NAMALWA (cell line): Measurements from ENCODE around the gene ARL6IP4.

ENCODE experiments used
- DNase-seq: peaks from one replicate; pipeline ENCODE4 v3.0.0-alpha.2; 2015; ENCODE audit warnings: low spot score

ARL6IP4 gene

DNA sequence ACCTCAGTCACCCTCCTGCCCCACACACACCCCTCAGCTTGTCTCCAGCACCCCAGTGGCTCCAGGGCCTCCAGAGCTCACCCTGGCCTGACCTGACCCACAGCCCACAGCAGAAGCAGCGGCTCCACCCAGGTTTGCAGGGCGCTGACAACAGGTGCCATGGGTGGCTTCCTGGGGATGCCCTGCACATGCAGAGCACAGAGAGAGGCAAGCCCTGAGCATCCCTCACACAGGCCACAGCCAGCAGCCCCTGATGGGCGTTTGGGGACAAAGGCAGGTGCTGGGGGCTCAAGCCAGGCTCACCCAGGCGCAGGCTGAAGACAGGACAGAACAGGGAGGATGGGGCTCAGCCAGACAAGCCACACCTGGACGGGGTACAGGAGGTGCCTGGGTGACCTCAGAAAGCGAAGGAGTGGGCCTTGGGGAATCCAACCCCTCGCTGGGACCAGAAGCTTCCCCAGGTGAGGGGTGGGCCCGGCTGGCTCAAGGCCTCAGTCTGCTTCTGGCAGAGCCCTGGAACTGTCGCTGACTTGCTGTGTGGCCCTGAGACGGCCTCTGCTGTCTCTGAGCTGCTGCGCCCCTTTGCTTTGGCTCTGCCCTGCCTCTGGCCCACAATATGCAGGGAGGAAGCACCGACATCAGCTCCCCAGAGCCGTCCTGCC lies 10.6 kb downstream of the ARL6IP4 start:
- no peak for DNase-seq

GRCh38 chr12:122991623-122992275 lies 11.3 kb downstream of the ARL6IP4 start:
- no peak for DNase-seq

DNA sequence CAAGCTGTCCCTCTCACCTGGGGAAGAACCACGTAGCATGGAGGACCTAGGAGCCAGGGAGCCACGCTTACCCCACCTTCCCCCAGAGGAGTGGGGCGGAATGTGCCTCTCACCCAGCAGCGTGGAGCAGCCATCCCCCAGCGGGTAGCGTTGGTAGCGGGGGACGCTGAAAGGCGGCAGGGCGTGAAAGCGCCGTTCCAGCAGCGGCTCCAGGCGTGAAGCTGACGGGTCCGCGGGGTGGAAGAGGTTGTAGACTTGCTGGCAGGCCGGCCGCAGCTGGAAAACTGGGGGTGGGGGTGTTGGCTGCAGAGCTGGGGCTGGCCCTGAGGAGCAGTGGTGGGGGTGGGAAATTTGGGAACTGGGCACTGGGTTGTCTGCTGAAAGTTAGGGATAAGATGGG lies 11.9 kb downstream of the ARL6IP4 start:
- no peak for DNase-seq

DNA sequence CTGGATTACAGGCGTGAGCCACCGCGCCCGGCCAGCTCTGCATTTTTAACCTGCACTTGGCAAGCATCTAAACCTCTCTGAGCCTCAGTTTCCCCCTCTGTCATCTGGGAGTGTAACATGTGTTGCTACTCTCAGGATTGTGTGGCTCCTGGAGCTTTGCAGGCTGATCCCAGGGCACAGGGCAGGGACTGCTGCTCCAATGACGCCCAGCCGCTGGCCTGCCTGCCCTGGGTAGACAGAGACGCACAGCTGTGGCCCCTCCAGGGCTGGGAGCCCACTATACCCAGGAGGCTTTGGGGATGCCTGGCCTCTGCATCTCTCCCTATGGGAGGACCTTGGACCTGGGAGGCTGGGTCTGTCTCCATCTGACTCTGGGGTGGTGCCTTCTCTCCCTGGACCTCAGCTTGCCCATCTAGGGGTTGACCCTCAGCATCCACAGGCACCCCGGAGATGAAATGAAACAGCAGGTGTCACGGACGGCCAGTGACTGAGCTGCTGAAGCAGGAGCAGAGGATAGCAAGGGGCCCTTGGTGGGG lies 13.7 kb downstream of the ARL6IP4 start:
- DNase-seq: no peak

- DNase-seq: no peak
These were observed 14.5 kb downstream of the ARL6IP4 start for GRCh38 chr12:122994781-122995502.

DNA sequence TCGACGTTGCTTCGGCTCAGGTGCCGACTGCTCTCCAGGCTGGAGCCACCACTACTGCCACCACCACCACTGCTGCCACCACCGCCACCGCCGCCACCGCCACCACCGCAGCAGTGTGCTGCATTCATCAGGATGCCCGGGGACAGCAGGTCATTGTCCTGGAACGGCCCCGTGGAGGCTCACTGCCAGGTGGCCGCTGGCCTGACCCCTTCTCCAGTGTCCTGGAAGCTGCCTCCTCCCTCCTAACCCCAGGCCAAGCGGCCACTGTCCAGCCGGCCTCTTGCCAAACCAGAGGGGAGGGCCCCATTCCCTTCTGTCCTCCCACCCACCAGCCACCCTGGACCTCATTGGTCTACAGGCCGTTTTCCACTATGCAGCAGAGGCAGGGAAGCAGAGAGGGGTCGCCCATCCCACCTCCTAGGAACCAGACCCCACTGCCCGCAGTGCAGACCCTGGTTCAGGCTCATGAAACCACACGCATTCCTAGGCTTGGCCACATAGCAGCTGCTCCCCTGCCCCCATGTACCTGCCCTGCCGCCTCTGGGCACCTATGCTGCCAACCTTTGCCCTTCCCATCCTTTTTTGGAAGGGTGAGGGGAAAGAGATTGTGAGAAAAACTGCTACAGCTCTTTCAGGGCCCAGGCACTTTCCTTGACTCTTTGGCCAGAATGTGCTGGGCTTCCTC lies 15.2 kb downstream of the ARL6IP4 start:
- DNase-seq: no peak

- no peak for DNase-seq
These were observed 15.7 kb downstream of the ARL6IP4 start for GRCh38 chr12:122996188-122996601.

DNA sequence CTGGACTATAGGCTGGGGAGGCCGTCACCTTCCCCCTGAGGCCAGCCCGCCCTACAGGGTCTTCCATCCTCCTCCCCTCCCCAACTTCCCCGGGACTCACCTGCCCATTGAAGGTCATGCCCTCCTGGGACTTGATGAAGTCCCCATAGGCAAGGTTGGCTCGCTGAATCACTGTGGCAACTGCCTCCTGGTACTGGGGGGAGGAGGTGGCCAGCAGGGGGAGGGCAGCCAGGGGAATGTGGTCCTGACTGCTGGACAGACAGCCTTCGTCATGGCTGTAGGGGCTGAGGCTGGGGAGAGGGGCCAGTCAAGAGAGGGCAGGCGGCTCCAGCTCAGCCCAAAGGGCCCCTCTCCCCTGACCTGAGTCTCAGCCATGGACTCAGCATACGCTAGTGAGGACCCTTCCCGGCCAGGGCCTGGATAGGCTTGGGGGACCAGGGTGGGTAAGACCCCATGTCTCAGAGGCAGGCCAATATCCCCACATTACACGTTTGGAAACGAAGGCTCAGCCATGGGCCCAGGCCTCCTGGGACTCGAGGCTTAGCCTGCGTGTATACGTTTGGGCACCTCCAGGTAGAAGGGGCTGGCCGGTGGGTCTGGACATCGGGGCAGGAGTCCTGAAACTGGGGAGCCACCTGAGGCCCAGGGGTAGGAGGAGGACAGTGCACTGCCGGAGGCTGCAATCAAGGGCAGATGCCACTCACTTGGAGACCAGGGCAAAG lies 16.3 kb downstream of the ARL6IP4 start:
- no peak for DNase-seq

DNA sequence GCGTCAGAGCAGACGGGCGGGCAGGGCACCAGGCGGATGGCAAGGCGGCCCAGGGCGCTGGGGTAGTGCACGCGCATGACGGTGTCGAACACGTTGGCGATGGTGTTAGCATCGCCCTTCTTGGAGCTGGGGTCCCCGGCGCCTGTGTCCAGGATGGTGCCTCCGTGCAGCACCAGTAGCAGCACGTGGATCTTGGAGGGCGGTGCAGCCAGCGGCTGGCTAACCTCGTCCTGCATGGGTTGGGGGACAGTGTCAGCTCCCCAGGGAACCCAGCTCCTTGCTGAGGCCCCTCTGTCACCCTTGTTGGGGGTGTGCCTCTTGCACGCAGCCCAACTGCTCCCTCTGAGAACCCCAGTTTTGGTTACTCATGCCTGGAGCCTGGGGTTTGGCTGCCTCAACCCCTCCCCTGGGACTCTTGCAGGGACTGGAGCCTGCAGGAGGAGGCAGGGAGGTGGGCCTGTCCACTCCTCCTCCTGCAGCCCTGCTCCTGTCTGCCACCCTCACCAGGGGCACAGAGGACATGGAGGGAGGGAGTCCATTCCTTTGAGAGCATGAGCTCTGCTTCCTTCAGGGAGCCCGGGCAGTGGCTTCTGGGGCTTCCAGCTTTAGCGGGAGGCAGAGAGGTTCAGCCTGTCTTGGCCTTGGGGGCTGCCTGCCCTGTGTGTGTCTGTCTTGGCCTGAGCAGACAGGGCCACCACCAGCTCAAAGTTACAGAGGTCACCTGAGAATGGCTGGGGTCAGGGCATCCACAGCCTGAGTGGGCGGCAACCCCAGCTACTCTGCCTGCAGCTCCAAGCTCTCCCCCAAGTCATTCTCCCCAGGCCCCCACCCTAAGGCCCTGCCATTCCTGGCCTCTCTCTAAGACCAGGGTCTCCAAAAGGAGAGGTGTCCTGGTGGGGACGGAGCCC lies 17.1 kb downstream of the ARL6IP4 start:
- DNase-seq: no peak

DNA sequence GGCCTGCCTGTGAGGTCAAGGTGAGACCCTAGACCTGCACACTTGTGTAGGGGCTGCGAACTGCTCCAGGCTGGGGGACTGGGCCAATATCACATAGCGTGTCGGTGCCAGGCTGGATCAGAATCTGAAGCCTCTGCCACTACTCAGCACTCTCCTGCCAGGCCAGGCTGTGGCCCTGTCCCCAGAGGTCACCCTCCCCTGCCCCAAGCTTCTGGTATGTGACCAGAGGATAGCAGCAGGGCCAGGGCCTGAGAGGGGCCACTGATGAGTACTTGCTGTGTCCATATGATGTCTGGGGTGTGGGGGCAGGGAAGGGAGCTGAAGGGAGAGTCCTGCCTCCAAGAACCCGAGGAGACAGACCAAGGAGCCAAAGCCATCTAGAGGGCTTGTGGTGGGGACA lies 17.8 kb downstream of the ARL6IP4 start:
- DNase-seq: no peak

DNA sequence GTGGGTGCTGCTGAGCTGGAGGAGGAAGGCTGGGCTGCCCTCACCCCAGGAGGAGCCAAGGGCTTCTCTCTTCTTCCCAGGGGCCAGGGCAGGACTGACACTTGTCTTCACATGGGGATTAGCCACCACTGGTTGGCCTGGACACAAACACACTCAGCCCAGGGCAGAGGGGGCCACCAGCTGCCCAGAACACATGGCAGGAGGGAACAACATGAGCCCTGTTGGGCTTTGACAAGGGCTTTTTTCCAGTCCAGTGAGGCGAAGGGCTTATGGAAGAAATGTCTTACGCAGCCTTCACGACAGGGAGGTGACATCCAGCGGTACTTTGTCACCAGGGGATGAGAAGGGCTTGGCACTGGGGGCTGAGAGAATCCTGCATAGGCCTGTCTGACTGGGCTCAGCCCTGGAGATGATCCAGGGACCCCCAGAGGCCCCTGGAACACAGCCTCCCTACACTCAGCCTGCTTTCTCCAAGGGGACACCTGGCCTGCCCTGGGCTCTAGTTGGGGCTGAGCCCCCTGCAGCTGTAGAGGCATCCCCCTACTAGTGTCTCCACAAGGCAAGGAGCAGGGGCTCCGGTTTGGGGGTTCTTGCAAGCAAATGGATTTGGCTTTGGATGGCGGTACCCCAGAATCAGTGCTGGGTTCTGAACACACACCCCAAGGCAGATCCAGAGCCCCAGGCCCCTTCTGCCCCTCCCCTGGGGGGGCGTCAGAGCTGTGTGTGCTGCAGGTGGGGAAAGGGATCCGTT lies 18.9 kb downstream of the ARL6IP4 start:
- DNase-seq: no peak

- DNase-seq: no peak
These were observed 19.5 kb downstream of the ARL6IP4 start for GRCh38 chr12:122999986-123000420.

GRCh38 chr12:123000578-123000977 lies 20.1 kb downstream of the ARL6IP4 start:
- DNase-seq: no peak

- no peak for DNase-seq
These were observed 21.0 kb downstream of the ARL6IP4 start for GRCh38 chr12:123001464-123001863.

DNA sequence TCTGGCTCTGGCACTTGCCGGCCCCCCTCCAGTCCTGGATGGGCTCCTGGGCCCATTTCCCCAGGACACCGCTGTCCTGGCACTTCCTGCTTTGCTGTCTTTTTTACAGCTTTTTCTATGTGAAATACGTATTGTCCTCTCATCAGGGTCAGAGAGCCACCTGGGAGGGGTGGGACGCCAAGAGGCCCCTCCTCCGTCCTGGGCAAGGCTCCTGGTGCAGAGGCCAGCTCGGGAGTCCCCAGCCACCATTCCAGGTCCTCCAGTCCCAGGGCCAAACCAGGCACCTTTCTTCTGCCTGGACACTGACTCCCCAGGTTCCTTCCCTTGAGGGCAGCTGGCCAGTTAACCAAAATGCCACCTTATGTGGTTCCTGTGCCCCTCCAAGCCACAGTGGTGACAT lies 22.8 kb downstream of the ARL6IP4 start:
- no peak for DNase-seq

DNA sequence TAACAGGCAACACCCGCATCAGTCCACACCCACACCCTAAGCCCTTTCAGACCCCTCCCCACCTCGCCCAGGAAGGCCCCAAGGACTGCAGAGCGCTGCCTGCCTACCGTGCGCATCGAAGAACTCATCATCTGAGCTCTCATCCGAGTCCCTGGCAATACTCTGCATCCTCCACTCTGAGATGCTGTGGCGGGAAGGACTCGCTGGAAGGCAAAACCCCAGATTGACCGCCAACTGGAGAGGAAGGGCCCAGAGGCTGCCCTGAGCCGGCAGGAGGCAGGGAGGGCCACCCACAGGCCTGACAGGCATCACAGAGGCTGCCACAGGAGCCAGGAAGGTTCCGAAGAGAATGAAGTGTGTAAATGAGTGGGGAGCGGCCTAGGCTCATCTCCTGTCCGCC lies 23.8 kb downstream of the ARL6IP4 start:
- no peak for DNase-seq

- no peak for DNase-seq
These were observed 24.7 kb downstream of the ARL6IP4 start for GRCh38 chr12:123005081-123005626.

GRCh38 chr12:123006977-123007376 lies 26.5 kb downstream of the ARL6IP4 start:
- no peak for DNase-seq

DNA sequence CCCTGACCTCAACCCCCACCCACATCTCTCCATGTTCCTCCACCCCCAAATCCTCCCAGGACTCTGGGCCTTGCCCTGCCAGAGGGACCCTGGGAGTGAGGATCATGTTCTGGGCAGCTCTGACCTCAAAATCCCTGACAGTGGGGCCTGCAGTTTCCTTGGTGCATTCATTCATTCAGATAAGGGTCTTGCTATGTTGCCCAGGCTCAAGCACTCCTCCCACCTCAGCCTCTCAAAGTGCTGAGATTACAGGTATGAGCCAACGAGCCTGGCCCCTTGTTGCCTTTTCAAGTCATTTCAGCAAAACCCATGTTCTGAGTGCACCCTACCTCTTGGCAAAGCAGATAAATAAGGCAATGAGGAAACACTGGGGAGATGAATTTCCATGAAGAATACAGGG lies 29.6 kb downstream of the ARL6IP4 start:
- no peak for DNase-seq

DNA sequence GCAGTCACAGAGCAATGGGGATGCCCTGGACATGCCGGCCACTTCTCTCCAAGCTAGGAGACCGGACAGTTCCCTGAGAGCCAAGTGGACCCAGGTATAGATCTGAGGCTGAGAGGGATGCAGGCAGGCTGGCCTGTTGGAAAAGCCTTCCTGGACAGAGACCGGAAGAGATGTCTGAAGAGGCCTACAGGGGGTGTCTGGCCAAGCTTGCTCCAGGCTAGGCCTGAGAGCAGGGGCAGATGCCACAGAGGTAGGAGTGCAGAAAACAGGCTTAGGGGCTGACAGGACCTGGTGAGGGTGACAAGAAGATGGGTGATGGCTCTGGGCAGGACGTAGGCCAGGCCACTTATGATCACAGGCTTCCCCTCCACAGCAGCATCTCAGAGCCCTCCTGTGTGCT lies 30.2 kb downstream of the ARL6IP4 start:
- no peak for DNase-seq
